DND-41 (cell line): ENCODE data around the gene SIRT7.

Experiments
- EZH2 ChIP-seq: IDR thresholded peaks from 3 replicates; pipeline ENCODE4 v1.6.1; 2012; ENCODE audit warnings: borderline replicate concordance, low read depth, mild to moderate bottlenecking, moderate library complexity, low read length, inconsistent platforms; ENCODE audit not compliant: severe bottlenecking
- TF ChIP-seq, protein P1 (sequence below): IDR thresholded peaks from 2 replicates; pipeline ENCODE4 v1.5.1; 2012; ENCODE audit warnings: borderline replicate concordance, low read length, moderate library complexity, mild to moderate bottlenecking; ENCODE audit not compliant: poor library complexity, severe bottlenecking; ENCODE audit errors: extremely low read depth

- TF ChIP-seq, protein P1, sequence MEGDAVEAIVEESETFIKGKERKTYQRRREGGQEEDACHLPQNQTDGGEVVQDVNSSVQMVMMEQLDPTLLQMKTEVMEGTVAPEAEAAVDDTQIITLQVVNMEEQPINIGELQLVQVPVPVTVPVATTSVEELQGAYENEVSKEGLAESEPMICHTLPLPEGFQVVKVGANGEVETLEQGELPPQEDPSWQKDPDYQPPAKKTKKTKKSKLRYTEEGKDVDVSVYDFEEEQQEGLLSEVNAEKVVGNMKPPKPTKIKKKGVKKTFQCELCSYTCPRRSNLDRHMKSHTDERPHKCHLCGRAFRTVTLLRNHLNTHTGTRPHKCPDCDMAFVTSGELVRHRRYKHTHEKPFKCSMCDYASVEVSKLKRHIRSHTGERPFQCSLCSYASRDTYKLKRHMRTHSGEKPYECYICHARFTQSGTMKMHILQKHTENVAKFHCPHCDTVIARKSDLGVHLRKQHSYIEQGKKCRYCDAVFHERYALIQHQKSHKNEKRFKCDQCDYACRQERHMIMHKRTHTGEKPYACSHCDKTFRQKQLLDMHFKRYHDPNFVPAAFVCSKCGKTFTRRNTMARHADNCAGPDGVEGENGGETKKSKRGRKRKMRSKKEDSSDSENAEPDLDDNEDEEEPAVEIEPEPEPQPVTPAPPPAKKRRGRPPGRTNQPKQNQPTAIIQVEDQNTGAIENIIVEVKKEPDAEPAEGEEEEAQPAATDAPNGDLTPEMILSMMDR = no peak
- no peak for TF ChIP-seq EZH2
These were observed 49.8 kb downstream of the SIRT7 start for GRCh38 chr17:81867991-81868673.
